NCI-H2107 treated with DMSO at 0.1 percent for 48 hours (cell line): Measurements from ENCODE around the gene DYRK2.
"Not testable (repeated sequence)": the region's sequence is repeated elsewhere in the genome, so short reads cannot be mapped to it uniquely, and the experiment has no call there.

Experiments
- DNase-seq: peaks from one replicate; lab custom pipeline; 2025; ENCODE audit not compliant: unreplicated experiment; lab: John Stamatoyannopoulos, UW

Gene DYRK2

DNA sequence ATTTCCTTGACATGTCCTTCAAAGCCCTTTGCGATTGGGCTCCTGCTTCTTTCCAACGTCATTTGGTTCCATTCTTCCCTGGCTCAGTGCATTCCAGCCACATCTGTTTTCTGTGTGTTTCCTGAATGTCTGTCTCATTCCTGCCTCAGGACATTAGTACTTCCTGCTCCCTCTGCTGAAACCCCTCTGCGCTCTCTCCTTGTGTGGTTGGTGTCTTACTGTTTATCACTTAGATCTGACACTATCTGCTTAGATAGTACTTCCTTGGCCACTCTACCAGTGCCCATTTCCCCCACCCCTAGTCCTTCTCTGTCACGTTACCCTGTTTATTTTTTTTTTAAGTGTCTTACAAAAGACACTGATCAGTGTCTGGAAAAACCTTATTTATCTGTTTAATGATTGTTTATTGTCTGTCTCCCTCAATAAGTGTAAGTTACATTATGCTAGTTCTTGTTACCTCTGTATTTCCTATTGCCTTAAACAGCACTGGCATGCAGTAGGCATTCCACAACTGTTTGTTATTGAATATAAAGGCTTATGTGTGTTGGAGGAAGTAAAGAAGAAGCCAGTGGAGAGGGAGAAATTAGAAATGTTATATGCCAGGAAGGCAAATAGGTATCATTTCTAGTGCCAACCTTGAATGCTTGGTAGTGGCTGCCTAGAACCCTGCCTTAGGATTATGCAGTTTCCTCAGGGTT, 21.5 kb downstream of the DYRK2 start:
- DNase-seq: no peak

DNA sequence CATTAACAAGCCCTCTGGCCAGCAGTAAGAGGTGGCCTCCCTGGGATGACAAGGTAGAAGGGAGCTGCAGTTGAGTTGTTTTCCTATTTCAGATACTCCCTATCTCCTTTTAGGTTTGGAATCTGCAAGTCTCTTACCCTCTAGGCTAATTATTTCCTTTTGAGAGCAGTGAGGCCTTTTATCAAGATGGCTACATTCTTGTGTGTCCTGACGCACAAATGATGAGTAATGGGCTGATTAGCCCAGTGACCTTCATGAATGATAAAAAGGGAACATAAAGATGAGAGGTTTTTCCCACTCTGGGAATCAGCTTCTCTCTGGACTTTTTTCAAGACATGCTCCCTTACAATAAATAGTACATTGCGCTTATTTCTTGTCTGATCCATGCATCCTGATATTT, 22.9 kb downstream of the DYRK2 start:
- DNase-seq: no peak

DNA sequence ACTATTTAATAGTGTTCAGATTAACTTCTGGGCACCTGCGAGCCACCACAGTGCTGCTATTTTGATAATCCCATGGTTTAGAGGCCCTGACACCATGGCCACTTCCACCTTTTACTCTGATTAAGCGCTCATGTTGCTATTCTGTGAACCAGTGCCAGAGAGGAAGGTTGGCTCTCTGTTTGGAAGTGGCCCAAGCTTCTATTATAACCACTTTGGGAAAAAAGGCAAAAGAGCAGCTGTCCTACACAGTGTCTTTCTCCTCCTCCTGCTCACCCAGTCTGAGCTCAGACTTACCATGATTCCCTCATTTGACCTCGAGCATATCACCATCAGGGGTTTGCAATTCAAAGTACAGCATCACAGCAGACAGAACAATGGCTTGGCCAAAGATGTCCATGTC, 23.3 kb downstream of the DYRK2 start:
- no peak for DNase-seq

DNA sequence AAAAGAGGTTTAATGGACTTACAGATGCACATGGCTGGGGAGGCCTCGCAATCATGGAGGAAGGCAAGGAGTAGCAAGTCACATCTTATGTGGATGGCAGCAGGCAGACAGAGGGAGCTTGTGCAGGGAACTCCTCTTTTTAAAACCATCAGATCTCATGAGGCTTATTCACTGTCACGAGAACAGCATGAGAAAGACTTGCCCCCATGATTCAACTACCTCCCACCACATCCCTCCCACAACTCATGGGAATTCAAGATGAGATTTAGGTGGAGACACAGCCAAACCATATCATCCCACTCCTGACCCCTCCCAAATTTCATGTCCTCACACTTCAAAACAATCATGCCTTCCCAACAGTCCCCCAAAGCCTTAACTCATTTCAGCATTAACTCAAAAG, 24.0 kb downstream of the DYRK2 start:
- not testable (repeated sequence) for DNase-seq

DNA sequence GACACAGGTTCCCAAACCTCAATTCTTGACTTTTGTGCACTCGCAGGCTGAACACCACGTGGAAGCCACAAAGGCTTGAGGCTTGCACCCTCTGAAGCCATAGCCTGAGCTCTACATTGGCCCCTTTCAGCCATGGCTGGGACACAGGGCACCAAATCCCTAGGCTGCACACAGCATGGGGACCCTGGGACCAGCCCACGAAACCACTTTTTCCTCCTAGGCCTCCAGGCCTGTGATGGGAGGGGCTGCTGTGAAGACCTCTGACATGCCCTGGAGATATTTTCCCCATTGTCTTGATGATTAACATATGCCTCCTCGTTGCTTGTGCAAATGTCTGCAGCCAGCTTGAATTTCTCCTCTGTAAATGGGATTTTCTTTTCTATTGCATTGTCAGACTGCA, 25.0 kb downstream of the DYRK2 start:
- DNase-seq: not testable (repeated sequence)

DNA sequence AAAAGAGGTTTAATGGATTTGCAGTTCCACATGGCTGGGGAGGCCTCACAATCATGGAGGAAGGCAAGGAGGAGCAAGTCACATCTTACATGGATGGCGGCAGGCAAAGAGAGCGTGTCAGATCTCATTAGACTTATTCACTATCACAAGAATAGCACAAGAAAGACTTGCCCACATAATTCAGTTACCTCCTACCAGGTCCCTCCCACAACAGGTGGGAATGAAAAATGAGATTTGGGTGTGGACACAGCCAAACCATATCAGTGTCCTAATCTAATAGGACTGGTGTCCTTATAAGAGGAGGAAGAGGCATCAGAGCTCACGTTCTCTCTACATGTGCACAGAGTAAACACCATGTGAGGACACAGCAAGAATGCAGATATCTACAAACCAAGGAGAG, 25.9 kb downstream of the DYRK2 start:
- DNase-seq: no peak

DNA sequence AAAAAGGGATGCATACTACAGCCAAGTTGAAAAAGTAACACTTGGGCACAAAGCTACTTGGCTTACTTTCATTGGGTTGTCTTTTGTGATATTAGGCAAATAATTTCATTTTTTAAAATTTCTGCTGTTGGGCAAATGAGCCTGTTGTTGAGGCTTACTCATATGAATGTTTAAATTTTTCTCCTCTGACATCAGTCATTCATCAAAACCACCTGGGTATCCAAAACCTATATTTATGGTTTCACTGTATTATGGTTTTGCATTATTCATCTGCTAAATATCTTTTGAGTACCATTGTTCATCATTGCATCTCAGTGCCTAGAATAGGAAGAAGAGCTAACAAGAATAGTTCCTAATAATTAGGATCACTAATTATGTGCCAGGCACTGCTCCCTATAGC, 28.1 kb downstream of the DYRK2 start:
- no peak for DNase-seq

DNA sequence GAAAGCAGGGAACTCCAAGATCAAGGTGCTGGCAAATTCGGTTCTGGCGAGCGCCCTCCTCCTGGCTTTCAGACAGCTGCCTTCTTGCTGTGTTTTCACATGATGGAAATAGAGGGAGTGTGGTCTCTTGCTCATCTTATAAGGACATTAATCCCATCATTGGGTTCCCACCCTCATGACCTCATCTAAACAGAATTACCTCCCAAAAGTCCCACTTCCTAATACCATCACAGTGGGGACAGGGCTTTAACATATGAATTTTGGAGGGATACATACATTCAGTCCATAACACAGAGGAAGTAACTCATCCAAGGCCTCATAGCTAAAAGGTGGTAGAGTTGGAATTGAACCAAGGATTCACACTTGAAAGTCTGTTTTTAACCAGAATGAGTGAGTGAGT, 28.6 kb downstream of the DYRK2 start:
- DNase-seq: no peak

DNA sequence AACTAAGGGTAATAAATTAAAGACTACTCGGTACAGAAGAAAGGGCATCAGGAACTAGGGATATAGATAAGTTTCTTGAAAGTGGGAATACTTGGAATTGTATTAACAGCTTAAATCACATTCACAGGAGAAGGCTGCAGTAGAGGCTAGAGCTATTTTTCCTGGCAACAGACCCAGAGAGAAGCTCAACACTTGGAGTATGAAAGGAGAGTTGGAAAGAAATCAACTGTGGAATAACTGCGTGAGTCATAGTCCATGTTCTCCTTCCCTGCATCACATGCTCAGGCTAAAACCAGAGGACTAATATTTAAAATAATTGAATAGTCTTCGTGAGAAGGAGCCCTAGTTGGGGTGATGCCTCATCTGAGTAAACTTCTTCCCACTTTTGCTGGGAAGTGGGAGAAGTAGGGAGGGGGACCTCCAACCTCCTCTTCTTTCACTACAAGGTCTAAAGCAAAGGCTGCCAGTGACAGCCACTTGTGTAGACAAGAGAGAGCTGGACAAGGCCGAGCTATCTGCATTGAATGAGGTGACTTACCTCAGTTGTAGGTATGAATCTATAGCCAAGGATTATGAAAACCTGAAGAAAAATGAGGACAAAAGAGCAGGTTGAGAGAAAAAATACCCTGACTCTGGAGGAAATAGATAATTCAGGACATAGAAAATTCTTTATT, 32.7 kb downstream of the DYRK2 start:
- DNase-seq: no peak

DNA sequence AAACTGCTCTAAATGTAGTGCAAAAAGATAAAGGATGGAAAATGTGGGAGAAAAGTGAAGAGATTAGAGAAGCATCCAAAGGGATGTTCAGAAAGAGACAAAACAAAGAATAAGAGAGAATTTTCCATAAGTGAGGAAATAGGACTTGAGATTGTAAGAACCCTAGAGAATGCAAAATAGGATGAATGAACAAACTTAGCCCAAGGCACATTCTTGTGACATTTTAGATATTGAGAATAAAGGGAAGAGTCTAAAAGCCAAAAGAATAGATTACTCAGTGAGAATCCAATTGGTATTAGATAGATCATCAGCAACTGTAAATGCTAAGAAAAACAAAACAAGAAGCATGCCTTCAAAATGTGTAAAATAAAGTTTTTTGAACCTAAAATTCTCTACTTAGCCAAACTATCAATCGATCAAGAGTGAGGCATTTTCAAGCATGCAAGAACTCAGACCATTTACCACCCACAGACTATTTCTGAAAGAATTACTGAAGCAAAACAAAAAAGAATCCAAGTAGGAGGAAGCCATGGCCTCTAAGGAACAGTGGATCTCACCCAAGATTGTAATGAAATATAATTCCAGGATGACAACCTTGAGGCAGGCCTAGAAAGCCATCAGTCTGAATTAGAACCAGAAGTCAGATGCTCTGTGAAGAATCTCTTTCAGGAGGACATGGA, 33.5 kb downstream of the DYRK2 start:
- DNase-seq: no peak

DNA sequence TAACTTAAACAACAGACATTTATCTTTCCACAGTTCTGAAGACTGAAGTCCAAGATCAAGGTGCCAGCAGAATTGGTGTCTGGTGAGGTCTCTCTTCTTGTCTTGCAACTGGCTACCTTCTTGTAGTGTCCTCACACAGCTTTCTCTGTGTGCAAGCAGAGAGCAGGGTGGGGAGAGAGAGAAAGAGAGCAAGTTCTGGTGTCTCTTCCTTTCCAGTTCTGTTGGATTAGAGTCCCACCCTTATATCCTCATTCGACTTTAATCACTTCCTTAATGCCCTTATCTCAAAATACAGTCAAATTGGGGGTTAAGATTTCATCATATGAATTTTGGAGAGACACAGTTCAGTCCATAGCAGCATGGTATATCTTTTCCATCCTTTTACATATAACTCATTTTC, 40.8 kb downstream of the DYRK2 start:
- DNase-seq: no peak

DNA sequence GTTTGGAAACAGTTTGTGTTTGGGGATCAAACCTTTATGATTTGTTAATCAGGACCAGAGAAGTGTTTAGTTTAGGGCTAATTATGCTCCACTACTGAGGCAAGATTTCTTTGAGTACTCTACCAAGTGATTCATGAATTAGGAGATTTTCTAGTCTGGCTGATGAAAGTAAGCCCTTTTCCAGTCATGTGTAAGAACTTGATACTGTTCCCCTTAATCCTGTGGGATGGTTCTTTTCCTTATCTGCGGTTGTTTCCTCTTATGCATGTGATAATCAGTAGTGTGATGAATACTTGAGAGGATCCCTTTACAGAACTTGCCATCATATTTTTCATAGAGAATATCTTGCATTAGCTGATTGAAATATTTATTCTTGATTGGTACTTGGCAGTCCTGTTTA, 42.1 kb downstream of the DYRK2 start:
- no peak for DNase-seq

DNA sequence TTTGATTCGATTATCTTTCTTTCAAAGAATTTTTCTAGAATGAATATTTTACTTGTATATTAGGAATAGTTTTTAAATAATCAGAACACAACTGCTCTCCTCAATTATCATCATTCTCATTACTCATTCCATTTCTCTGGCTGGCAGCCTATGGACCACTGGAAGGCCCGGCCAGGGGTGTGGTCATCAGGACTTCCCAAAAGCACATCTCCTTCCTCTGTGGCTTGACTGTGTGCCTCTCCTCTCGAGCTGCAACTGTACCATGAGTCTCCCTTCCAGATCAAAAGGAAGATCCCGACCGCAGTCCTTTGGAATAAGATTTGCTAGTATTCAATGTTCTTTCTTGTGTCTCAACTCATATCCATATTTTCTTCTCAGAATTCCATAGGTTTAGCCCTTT, 42.7 kb downstream of the DYRK2 start:
- no peak for DNase-seq

DNA sequence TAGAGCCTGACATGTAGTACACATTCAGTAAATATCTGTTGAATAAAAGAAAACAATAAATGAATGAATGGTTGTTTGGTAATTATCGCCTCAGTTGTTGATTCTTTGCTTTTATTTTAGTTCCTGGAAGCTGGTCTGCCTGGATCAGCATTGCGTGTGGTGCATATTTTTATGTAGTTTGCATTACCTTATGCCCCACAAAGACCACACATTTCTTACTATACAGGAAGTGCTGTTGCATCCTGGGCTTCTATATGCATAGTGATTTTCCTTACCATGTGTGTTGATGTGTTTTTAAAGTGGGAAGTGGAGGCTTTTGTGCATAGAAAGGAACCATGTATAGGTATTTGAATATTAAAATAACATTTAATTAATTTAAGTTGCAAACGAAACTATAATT, 43.6 kb downstream of the DYRK2 start:
- DNase-seq: no peak

DNA sequence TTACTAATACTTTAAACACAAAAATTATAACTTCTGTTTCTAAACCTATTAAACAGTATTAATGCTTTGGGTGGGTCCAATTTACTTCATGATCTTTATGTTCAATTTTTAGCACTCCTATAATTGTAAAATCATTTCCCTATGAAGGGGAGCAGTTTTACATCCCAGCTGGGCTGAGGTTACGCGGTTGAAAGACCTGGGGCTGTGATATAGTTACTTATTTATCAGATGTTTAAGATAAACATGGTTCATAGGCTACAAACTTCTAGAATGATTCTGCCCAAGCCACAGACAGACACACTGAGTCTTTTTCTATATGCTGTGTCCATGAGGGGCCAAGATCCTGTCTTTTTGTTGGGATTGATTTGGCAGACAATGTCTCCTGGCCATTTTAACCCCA, 44.4 kb downstream of the DYRK2 start:
- DNase-seq: no peak

DNA sequence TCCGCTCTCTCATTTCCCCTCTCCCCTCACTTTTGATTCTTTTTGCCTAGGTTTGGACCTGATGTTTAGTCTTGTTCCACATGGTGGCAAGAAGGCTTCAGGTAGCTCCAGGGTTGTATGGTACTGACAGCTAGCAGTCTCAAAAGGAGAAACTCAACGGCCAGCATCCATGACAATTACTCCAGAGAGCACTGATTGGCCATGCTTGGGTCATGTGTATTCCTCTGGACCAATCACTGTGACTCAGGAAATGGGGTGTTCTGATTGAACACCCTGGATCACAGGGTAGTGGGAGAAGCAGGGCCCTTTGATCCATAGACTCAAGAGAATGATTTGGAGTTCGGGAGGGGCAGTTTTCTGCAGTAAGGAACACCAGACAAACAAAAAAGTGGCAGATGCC, 45.3 kb downstream of the DYRK2 start:
- DNase-seq: no peak

DNA sequence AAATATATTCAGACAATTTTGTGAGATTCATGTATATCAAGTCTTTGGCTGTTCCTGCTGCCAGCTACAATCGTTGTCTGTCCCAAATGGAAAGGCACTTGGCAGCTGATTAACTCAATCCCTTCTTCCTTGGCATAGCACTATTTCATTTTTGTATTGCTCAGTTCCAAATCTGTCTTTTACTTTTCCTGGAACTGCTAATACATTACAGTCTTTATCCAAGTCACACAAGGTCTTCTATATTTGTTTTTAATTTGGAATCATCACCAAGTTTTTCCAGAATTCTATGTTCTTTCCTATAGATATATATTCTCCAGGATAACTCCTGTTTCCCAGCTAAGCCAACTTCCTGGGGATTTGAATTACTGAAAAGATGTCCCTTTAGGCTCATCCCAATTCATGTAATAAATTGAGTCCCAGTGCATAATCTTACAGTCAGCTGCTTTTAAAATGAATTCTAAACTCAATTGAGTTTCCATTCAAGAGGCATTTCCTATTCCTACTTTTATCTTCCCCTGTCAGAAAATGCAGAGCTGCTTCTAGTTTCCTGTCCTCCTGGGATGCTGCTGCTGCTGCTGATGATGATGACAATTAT, 45.9 kb downstream of the DYRK2 start:
- DNase-seq: no peak

DNA sequence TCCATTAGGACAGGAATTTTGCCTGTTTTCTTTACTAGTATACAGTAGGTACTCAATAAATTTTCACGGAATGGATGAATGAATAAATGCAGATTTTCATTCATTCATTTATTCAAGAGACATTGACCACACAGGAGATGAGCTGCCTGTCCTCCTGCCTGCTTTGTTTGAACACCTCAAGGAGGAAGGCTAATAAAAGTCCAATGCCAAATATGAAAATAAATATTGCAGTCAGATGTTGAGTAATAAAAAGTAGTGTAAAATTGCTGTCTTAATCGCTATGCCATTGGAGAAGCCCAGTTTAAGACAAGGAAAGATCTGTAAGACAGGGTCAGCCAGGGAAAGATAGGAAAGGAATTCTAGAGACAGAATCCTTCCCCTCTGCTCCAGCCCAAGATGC, 47.4 kb downstream of the DYRK2 start:
- no peak for DNase-seq

DNA sequence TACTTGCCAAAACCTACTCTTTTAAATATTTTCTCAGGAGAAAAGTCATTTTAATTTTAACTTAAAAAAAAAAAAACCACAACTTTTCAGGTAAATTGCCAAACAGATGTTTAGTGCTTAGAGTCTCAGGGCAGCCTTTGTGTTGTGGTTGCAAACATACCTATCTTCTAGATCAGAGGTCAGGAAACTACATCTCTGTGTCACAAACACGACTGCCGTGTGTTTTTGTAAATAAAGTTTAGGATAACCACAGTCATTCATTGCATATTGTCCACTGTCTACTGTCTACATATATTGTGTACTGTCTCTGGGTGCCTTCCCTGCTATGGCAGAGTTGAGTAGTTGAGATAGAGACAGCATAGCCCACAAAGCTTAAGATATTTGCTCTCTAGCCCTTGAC, 48.9 kb downstream of the DYRK2 start:
- DNase-seq: no peak

DNA sequence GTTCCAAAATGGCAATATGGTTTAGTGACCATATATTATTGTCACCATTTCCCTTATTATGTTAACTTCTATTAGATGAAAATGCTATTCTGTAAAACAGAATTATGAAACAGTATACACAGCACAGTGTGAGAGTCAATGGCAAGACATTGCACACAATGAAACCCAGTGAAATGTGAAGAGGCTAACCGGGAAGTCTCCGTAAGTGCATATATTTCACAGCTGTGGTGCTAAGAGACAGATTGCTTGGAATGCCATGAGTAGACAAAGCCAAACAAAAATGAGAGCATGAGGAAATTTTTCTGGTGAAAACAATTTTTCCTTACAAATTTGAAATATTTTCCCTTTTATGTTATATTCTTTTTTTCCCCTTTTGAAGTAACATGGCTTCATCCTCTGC, 49.4 kb downstream of the DYRK2 start:
- DNase-seq: no peak

DNA sequence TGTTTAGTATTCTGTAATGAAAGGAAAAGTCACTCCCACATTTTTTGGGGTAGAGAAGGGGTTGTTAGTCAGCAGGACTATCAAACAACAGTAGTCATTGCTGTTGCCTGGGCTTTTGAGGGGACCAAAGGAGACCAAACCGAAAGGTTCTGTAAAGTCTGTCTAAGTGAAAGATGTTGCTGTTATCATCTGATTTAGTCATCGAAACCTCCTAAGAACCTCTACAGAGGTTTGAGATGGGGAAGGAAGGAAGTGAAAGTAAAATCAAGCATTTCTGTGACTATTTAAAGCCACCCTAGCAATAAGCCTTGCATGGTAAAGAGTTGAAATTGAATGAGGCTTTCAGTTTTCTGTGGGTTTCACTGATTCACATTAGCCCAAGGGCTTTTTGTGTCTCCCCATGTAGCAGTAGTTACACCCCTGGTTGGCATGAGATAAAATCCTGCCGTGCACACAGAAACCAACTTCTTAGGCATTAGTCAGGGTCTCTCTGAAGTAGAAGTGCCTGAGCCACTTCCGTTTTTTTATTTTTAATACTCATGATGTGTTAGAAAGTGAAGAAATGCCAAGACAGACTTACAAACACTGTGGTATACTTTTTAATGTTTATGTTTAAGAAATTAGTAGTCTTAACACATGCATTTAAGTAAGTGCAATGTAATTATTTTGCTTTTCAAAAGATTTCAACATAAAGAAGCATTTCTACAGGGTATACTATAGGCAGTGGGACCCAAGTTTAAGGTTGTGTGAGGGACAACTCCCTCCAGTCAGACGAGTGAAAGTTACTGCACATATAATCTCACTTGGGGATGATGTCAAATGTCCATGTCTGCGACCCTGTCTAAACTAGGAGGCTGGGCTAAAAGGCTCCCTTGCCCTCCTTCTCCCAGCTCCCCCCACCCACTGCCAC, 50.4 kb downstream of the DYRK2 start:
- DNase-seq: no peak
